Fibroblast of villous mesenchyme (primary cell): ENCODE data around the gene SLC4A7. TPM values are rescaled to one million over a fixed set of nuclear protein-coding genes. Genes with fewer than 3 reads are reported as not detected.

Experiments
- DNase-seq: peaks from one replicate; pipeline ENCODE4 v3.0.0-alpha.2; 2010; ENCODE audit warnings: low read depth
- H3K4me3 ChIP-seq: 2 replicates; pipeline ENCODE4 v1.5.1; 2011; ENCODE audit warnings: low read depth, mild to moderate bottlenecking, low read length
- CTCF ChIP-seq: IDR thresholded peaks from 2 replicates; pipeline ENCODE4 v1.5.1; 2012; ENCODE audit warnings: low read depth, mild to moderate bottlenecking, low read length; ENCODE audit not compliant: insufficient read depth
- small RNA-seq: library from RNA; depleted of rRNA; stranded (forward); fragments of <200 nt; gene quantifications from one replicate; pipeline ENCODE3, GENCODE V24; 2012
- total RNA-seq: library from RNA; depleted of rRNA; stranded (reverse); fragments of >200 nt; gene quantifications from 2 replicates; pipeline ENCODE4 v1.2.3, GENCODE V29; 2012

SLC4A7 gene
- total RNA-seq, 1 donor, result 78.2 TPM

- DNase-seq, result peak; percentile 95
- TF ChIP-seq CTCF, result no peak
- no peak overlapping the region for H3K4me3 ChIP-seq
These were observed 157.3 kb downstream of the SLC4A7 start for GRCh38 chr3:27326629-27327545.

GRCh38 chr3:27326202-27326601, 158.0 kb downstream of the SLC4A7 start:
- TF ChIP-seq CTCF, result no peak
- no peak overlapping the region for H3K4me3 ChIP-seq
- DNase-seq, result no peak

GRCh38 chr3:27325419-27325818, 158.8 kb downstream of the SLC4A7 start:
- TF ChIP-seq CTCF, result no peak

GRCh38 chr3:27324686-27325085, 159.5 kb downstream of the SLC4A7 start:
- TF ChIP-seq CTCF, result no peak
- DNase-seq, result peak; percentile 53
- no peak overlapping the region for H3K4me3 ChIP-seq

More at GRCh38 chr3:27325419-27325818, 158.8 kb downstream of the SLC4A7 start:
- no peak overlapping the region for H3K4me3 ChIP-seq
- DNase-seq, result no peak

- no peak for DNase-seq
- no peak for TF ChIP-seq CTCF
- H3K4me3 ChIP-seq, result no peak overlapping the region
These were observed 161.1 kb downstream of the SLC4A7 start for GRCh38 chr3:27323087-27323570.

Small RNAs within 50 kb of the gene (small RNA-seq; reads per million reads assigned to genes)
- gene AC137675.1 (not detected), gene RNU1-96P (not detected)

Other genes starting within 250 kb of the SLC4A7 start
- gene NEK10, start 115.0 kb downstream of the SLC4A7 start, total RNA-seq, result 1.9 and 6.9 TPM in 2 replicates
- gene EOMES, start 237.9 kb upstream of the SLC4A7 start, total RNA-seq, result not detected in 2 replicates